Measurements from ENCODE around the gene TAMM41.

GRCh38 chr3:11850003-11850402 is 3.3 kb upstream of the TAMM41 start:
- TF ChIP-seq CTCF (IDR thresholded peaks at IDR 0.05; ENCODE audit: low read length): no peak
- no peak for TF ChIP-seq EZH2phosphoT487 (IDR thresholded peaks at IDR 0.05; ENCODE audit: low read length)

All from MM.1S (cell line).